Measurements from ENCODE around the gene MACF1.

- TF ChIP-seq, protein P1, sequence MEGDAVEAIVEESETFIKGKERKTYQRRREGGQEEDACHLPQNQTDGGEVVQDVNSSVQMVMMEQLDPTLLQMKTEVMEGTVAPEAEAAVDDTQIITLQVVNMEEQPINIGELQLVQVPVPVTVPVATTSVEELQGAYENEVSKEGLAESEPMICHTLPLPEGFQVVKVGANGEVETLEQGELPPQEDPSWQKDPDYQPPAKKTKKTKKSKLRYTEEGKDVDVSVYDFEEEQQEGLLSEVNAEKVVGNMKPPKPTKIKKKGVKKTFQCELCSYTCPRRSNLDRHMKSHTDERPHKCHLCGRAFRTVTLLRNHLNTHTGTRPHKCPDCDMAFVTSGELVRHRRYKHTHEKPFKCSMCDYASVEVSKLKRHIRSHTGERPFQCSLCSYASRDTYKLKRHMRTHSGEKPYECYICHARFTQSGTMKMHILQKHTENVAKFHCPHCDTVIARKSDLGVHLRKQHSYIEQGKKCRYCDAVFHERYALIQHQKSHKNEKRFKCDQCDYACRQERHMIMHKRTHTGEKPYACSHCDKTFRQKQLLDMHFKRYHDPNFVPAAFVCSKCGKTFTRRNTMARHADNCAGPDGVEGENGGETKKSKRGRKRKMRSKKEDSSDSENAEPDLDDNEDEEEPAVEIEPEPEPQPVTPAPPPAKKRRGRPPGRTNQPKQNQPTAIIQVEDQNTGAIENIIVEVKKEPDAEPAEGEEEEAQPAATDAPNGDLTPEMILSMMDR (CRISPR knock-in tag; IDR thresholded peaks at IDR 0.05), result no peak
- TF ChIP-seq POLR2A (IDR thresholded peaks at IDR 0.05; ENCODE audit: insufficient read depth in 1 of 2, low read depth in 2 of 2, low read length in 2 of 2) (no peak), PHF5A (CRISPR knock-in tag; IDR thresholded peaks at IDR 0.05; ENCODE audit: low read depth, unreplicated experiment) (no peak), FOXA3 (CRISPR knock-in tag; IDR thresholded peaks at IDR 0.05) (no peak), SIX1 (CRISPR knock-in tag; IDR thresholded peaks at IDR 0.05; ENCODE audit: borderline replicate concordance) (no peak), HDAC2 (CRISPR knock-in tag; IDR thresholded peaks at IDR 0.05) (no peak), ZKSCAN5 (CRISPR knock-in tag; IDR thresholded peaks at IDR 0.05) (no peak), SNAPC4 (CRISPR knock-in tag; IDR thresholded peaks at IDR 0.05) (no peak), NR3C1 (CRISPR knock-in tag; IDR thresholded peaks at IDR 0.05) (no peak)
Observed at GRCh38 chr1:39335216-39335615, 130.7 kb downstream of the MACF1 start.

Data from HepG2 (cell line).